GM18951 (cell line): ENCODE measurements around the gene CANX.

Experiments used
- POLR2A ChIP-seq: IDR thresholded peaks from 4 replicates; pipeline ENCODE4 v1.6.1; 2011; ENCODE audit warnings: mild to moderate bottlenecking; ENCODE audit not compliant: insufficient read length, insufficient read depth; ENCODE audit errors: extremely low read depth
- in situ Hi-C: fragments of 300-500 bp; cut with MboI; formaldehyde crosslinking; loops from one replicate; pipeline ENCODE4 v1.12.0; 2022; ENCODE audit warnings: low sequenced_read_pairs, mixed read lengths, inconsistent platforms; ENCODE audit not compliant: unreplicated experiment

Gene CANX

GRCh38 chr5:179759581-179760551 lies 61.1 kb downstream of the CANX start:
- no peak for TF ChIP-seq POLR2A
- in situ Hi-C loops, result no loop called here

DNA sequence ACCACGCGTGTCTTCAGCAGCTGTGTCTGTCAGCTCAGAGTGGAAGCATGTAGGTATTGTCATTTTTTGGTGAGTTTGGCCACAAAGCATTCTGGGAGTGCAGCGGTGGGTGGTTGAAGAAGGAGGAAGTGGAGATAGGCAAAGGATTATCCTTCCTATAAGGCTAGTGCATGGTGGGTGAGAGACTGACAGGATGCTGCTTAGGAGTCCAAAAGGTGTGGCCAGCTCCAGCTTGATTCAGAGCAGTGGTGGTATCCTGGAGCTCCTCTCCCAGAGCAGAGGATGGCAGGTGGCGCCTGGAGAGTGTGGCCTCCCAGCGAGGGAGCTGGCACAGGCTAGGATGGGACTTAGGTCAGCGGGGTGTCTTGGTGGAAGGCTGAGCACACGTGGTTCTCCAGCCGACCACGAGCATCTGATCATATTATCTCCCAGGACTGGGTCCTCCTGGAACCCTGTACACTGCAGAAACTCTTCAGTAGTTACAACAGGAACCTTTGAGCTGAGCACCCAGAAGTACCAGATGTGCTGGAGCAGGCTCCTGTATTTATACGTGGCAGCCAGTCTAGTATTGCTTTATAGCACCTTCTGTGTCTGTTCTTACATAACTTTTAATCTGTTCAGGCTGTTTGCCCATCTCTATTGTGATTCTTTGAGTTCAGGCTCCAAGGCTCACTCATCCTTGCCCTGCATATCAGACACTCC lies 63.5 kb downstream of the CANX start:
- TF ChIP-seq POLR2A, result no peak
- in situ Hi-C loops, result no loop called here

GRCh38 chr5:179762781-179763176 lies 64.0 kb downstream of the CANX start:
- no peak for TF ChIP-seq POLR2A
- in situ Hi-C loops, result no loop called here

- in situ Hi-C loops, result no loop called here
- no peak for TF ChIP-seq POLR2A
Measured at GRCh38 chr5:179763215-179763945, 64.6 kb downstream of the CANX start.

- TF ChIP-seq POLR2A, result no peak
- in situ Hi-C loops, result no loop called here
Measured at GRCh38 chr5:179764056-179764455, 65.3 kb downstream of the CANX start.

DNA sequence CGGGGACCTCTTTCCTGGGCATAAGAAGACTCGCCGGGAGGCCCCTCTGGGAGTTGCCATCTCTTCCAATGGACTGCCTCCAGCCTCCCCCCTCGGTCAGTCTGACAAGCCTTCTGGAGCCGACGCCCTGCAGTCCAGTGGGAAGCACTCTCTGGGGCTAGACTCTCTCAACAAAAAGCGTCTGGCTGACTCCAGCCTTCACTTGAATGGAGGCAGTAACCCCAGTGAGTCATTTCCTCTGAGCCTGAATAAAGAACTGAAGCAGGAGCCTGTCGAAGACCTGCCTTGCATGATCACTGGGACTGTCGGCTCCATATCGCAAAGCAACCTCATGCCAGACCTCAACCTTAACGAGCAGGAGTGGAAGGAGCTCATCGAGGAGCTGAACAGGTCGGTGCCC lies 66.6 kb downstream of the CANX start:
- in situ Hi-C loops, result no loop called here
- no peak for TF ChIP-seq POLR2A

DNA sequence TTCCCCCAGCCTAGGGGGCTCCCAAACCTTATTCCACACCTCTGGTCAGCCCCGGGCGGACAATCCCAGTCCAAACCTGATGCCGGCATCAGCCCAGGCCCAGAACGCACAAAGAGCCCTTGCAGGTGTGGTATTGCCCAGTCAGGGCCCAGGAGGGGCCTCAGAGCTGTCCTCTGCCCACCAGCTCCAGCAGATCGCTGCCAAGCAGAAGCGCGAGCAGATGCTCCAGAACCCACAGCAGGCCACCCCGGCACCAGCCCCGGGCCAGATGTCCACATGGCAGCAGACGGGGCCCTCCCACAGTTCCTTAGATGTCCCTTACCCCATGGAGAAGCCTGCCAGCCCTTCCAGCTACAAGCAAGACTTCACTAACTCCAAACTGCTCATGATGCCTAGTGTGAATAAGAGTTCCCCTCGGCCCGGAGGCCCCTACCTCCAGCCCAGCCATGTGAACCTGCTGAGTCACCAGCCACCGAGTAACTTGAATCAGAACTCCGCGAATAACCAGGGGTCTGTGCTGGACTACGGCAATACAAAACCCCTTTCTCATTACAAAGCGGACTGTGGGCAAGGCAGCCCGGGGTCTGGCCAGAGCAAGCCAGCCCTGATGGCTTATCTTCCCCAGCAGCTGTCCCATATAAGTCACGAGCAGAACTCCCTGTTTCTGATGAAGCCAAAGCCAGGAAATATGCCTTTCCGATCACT lies 67.4 kb downstream of the CANX start:
- in situ Hi-C loops, result no loop called here
- no peak for TF ChIP-seq POLR2A

DNA sequence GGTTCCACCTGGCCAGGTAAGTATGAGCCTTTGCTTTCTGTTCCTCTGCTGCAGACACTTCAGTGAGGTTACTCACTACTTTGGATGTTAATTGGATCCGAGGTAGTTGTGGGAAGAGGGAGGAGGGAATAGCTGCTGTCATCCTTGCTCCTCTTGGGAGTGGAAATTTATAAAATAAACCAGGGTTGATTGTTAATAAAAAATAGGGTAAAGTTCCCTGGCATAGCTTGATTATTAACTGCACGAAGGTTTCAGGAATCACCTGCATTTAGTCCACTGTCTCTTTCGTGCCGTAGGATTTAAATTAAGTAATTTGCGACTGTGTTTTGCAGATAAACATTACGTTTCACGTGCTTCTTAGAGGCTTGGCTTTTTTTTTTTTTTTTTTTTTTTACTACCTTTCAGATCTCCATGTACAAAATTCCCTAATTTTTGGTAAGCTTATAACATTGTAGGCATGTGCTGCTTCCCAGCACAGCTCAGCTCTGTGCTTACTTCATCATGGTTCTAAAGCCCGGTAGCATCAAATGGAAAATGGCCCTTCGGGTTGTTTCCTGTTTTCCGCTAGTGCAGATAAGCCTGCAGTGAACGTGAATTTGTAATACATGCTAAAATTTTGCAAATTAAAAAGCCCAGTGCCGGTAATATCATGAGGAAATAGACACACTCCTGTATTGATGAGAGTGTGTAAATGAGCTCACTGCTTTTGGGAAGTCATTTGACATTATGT lies 68.1 kb downstream of the CANX start:
- in situ Hi-C loops, result no loop called here
- no peak for TF ChIP-seq POLR2A

- in situ Hi-C loops, result no loop called here
- no peak for TF ChIP-seq POLR2A
Measured at GRCh38 chr5:179767496-179768100, 68.8 kb downstream of the CANX start.

GRCh38 chr5:179768326-179769085 lies 69.7 kb downstream of the CANX start:
- in situ Hi-C loops, result no loop called here
- no peak for TF ChIP-seq POLR2A

DNA sequence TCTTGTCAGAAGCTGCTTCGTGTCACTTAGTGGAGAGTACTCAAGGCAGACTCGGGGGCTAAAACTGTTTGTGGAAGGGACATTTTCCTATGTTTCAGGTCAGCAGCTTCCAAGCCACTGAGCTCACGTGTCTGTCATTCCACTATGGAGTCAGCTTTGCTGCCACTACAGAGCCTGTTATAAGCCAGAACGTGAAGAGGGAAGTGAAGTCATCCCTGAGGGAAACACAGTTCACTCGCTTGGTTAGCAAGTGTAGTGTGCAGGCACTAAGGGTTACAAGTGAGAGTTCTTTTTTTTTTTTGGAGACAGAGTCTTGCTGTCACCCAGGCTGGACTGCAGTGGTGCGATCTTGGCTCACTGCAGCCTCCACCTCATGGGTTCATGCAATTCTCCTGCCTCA lies 70.5 kb downstream of the CANX start:
- no peak for TF ChIP-seq POLR2A
- in situ Hi-C loops, result no loop called here

DNA sequence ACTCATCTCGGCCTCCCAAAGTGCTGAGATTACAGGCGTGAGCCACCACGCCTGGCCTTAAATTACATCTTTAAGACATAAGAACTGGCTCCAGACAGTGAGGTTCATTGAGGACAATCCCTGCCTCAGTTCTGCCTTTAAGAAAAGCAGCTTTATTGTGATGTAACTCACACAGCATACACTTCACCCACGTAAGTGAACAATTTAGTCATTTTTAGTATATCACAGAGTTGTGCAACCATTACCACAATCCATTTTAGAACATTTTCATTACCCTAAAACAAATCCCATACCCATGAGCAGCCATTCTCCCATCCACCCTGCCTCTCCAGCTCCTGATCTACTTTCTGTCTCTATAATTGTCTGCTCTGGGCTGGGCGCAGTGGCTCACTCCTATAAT lies 71.0 kb downstream of the CANX start:
- no peak for TF ChIP-seq POLR2A
- in situ Hi-C loops, result no loop called here
